B cell (primary cell): Measurements from ENCODE around the gene C9orf78. TPM values are rescaled to one million over a fixed set of nuclear protein-coding genes. Genes with fewer than 3 reads are reported as not detected.

Source experiments
- ATAC-seq: fragments of 200-7000 bp; cut with Tn5 transposase; one replicate; pipeline ENCODE4 v1.10.0; 2021; ENCODE audit warnings: low read depth, mild to moderate bottlenecking, moderate number of reproducible peaks, moderate library complexity
- CTCF ChIA-PET: fragments of 350-600 bp; sonication (Branson Sonifier 250); formaldehyde crosslinking; loops from one replicate; lab custom pipeline; 2021; ENCODE audit warnings: antibody characterized with exemption, inconsistent platforms; lab: Charles Lee
- POLR2A ChIA-PET: fragments of 350-600 bp; sonication (Branson Sonifier 250); formaldehyde crosslinking; loops from one replicate; lab custom pipeline; 2021; ENCODE audit warnings: antibody characterized with exemption; lab: Charles Lee
- DNase-seq: peaks from one replicate; pipeline ENCODE4 v3.0.0; 2013
- H2AFZ ChIP-seq: 2 replicates; pipeline ENCODE4 v1.6.1; 2012; ENCODE audit warnings: mild to moderate bottlenecking, low read depth, low read length; ENCODE audit not compliant: insufficient read depth, poor library complexity, severe bottlenecking
- H3K27ac ChIP-seq, 2 donors: 1 replicate in 1 of 2; 2 replicates in 1 of 2; pipeline ENCODE4 v1.5.1; 2012 to 2013; ENCODE audit warnings: low read length in 2 of 2, mild to moderate bottlenecking in 2 of 2, moderate library complexity in 1 of 2
- H3K27me3 ChIP-seq, 4 experiments: fragments of 200-600 bp in 1 of 4; sonication (generic) in 1 of 4; replicated peaks in 1 of 4; 1 replicate in 2 of 4; 2 replicates in 2 of 4; pipeline versions ENCODE4 v1.6.1 to v1.7.0; 2013 to 2016; ENCODE audit warnings: low read length in 3 of 4, mild to moderate bottlenecking in 2 of 4, mixed read lengths in 1 of 4, moderate library complexity in 1 of 4; ENCODE audit not compliant: insufficient read depth in 4 of 4, control insufficient read depth in 3 of 4; ENCODE audit errors: control extremely low read depth in 1 of 4
- H3K36me3 ChIP-seq, 2 experiments: replicated peaks in 1 of 2; 1 replicate in 1 of 2; 2 replicates in 1 of 2; pipeline versions ENCODE4 v1.6.1 to v1.7.1; 2013; ENCODE audit warnings: low read length in 1 of 2; ENCODE audit not compliant: insufficient read depth in 2 of 2, control insufficient read depth in 1 of 2; ENCODE audit errors: control extremely low read depth in 1 of 2, extremely low read depth in 1 of 2
- H3K4me1 ChIP-seq, 2 donors: fragments of 200-600 bp in 1 of 2; sonication (generic) in 1 of 2; 1 replicate in 1 of 2; 2 replicates in 1 of 2; pipeline versions ENCODE4 v1.5.1 to v1.6.1; 2013 to 2017; ENCODE audit warnings: low read length in 2 of 2; ENCODE audit not compliant: control insufficient read depth in 2 of 2, insufficient read depth in 2 of 2
- H3K4me2 ChIP-seq: replicated peaks from 2 replicates; pipeline ENCODE3; 2012; ENCODE audit warnings: mild to moderate bottlenecking, low read depth, low read length; ENCODE audit not compliant: poor library complexity, severe bottlenecking
- H3K4me3 ChIP-seq, 5 experiments: fragments of 200-600 bp in 1 of 5; sonication (generic) in 1 of 5; 1 replicate in 3 of 5; 2 replicates in 2 of 5; pipeline versions ENCODE4 v1.5.1 to v1.7.0; 2011 to 2016; ENCODE audit warnings: low read length in 4 of 5, mild to moderate bottlenecking in 4 of 5, low read depth in 2 of 5, control low read depth in 1 of 5, moderate library complexity in 1 of 5; ENCODE audit not compliant: insufficient read depth in 1 of 5; ENCODE audit errors: control extremely low read depth in 1 of 5, extremely low read depth in 1 of 5
- H3K79me2 ChIP-seq: fragments of 200-600 bp; sonication (generic); one replicate; pipeline ENCODE4 v1.6.0; 2016; ENCODE audit warnings: low read length; ENCODE audit not compliant: control insufficient read depth, insufficient read depth
- H3K9ac ChIP-seq: fragments of 200-600 bp; sonication (generic); 2 replicates; pipeline ENCODE4 v1.6.1; 2017; ENCODE audit warnings: mild to moderate bottlenecking, low read length, moderate library complexity
- H3K9me3 ChIP-seq, 3 donors: one replicate each; pipeline versions ENCODE4 v1.6.1 to v1.7.1; 2013; ENCODE audit warnings: low read length in 2 of 3; ENCODE audit not compliant: control insufficient read depth in 2 of 3, insufficient read depth in 1 of 3; ENCODE audit errors: control extremely low read depth in 1 of 3
- H4K20me1 ChIP-seq: 2 replicates; pipeline ENCODE4 v1.6.0; 2012; ENCODE audit warnings: mild to moderate bottlenecking, low read length; ENCODE audit not compliant: insufficient read depth, control insufficient read depth, poor library complexity, severe bottlenecking
- H3K27ac Mint-ChIP-seq: one replicate; pipeline ENCODE4 v1.8.0; 2021; ENCODE audit warnings: mixed read lengths
- H3K27me3 Mint-ChIP-seq: one replicate; pipeline ENCODE4 v1.8.0; 2021; ENCODE audit warnings: mixed read lengths
- H3K4me1 Mint-ChIP-seq: one replicate; pipeline ENCODE4 v1.8.0; 2021; ENCODE audit warnings: mixed read lengths
- H3K4me3 Mint-ChIP-seq: one replicate; pipeline ENCODE4 v1.8.0; 2021; ENCODE audit warnings: mixed read lengths
- H3K9me3 Mint-ChIP-seq: one replicate; pipeline ENCODE4 v1.8.0; 2022; ENCODE audit warnings: mixed read lengths; ENCODE audit not compliant: insufficient read depth
- CTCF ChIP-seq: fragments of 200-600 bp; IDR thresholded peaks from one replicate; pipeline ENCODE4 v1.8.0; 2022; ENCODE audit warnings: antibody characterized with exemption, mild to moderate bottlenecking
- EZH2 ChIP-seq: IDR thresholded peaks from 2 replicates; pipeline ENCODE4 v1.6.1; 2012; ENCODE audit warnings: borderline replicate concordance, low read depth, mild to moderate bottlenecking, moderate library complexity, low read length; ENCODE audit not compliant: insufficient read depth, poor library complexity, severe bottlenecking
- WGBS: methylation state at CpG from one replicate; pipeline ENCODE4 v1.1.5; 2013; ENCODE audit warnings: missing lambda C conversion rate; ENCODE audit not compliant: insufficient coverage; 5-methylcytosine and 5-hydroxymethylcytosine counted together
- intact Hi-C: fragments of 100-400 bp; cut with micrococcal nuclease; formaldehyde crosslinking; loops from one replicate; pipeline ENCODE4 v1.10.0; 2022
- polyA plus RNA-seq: library from polyadenylated mRNA; depleted of rRNA; stranded (reverse); fragments of >200 nt; gene quantifications from 2 replicates; pipeline ENCODE4 v1.2.3, GENCODE V29; 2012
- total RNA-seq, 2 donors: library from RNA; stranded (reverse); fragments of 120-200 nt in 1 of 2; gene quantifications; 1 replicate in 1 of 2; 2 replicates in 1 of 2; pipeline versions ENCODE4 v1.2.3 to v1.2.4, GENCODE V29; 2013 to 2022

Gene C9orf78
- total and polyA plus RNA-seq, 2 donors (not counting 1 experiment from before 2014, with no cell fraction given): 42.8 to 43.6 TPM

DNA sequence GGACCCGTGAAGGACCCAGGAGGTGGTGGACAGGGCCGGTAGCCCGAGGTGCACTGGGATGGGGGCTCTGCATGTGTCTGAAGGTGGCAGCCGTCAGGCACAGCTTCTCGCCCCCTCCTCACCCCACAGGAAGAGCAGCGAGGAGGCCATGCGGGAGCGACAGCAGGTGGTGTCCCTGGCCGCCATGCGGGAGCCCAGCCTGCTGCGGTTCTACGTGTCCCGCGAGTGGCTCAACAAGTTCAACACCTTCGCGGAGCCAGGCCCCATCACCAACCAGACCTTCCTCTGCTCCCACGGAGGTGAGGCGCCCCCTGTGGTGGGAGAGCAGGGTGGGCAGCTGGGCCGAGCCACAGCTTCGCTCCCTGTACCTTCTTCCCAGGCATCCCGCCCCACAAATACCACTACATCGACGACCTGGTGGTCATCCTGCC is 40.1 kb upstream of the C9orf78 start:
- Histone ChIP-seq H4K20me1 (no peaks in the 10 kb centered on the region), H3K9me3 (no peaks in the 10 kb centered on the region), H3K36me3 (peaks cover 0 to 43% of the 10 kb centered on the region in 2 experiments), H3K4me3 (no peak overlapping the region), H3K27me3 (no peaks in the 10 kb centered on the region), H3K79me2 (peaks cover 6% of the 10 kb centered on the region), H2AFZ (no peak overlapping the region), H3K4me2 (no peak overlapping the region), H3K4me1 (peaks cover 0 to 5% of the 10 kb centered on the region in 2 donors), H3K27ac (no peak overlapping the region), H3K9ac (no peak overlapping the region)
- ChIA-PET POLR2A (no interaction called here), CTCF (no interaction called here)
- Mint-ChIP-seq H3K4me3 (no peak overlapping the region), H3K27ac (no peak overlapping the region), H3K4me1 (peaks cover 3% of the 10 kb centered on the region), H3K27me3 (no peaks in the 10 kb centered on the region), H3K9me3 (no peaks in the 10 kb centered on the region)
- DNase-seq (no peak), ATAC-seq (no peak)
- TF ChIP-seq CTCF (no peak), EZH2 (no peak)
- 97% methylated on average over 10 of the region's 23 CpGs for whole genome bisulfite sequencing
- intact Hi-C loops: no loop called here

- H3K4me3 ChIP-seq: no peak overlapping the region
- H3K9ac ChIP-seq: no peak overlapping the region
- ATAC-seq: no peak
- H3K27me3 Mint-ChIP-seq: no peaks in the 10 kb centered on the region
- no peak overlapping the region for H3K4me2 ChIP-seq
- H3K36me3 ChIP-seq: peaks cover 0 to 37% of the 10 kb centered on the region in 2 experiments
- H3K4me1 ChIP-seq: peaks cover 0 to 7% of the 10 kb centered on the region in 2 donors
- no peak overlapping the region for H3K27ac ChIP-seq
- H3K9me3 ChIP-seq: no peaks in the 10 kb centered on the region
- no peak overlapping the region for H3K4me3 Mint-ChIP-seq
- ChIA-PET CTCF (no interaction called here), POLR2A (no interaction called here)
- peaks cover 6% of the 10 kb centered on the region for H3K79me2 ChIP-seq
- TF ChIP-seq EZH2 (no peak), CTCF (no peak)
- no peak for DNase-seq
- no peak overlapping the region for H3K27ac Mint-ChIP-seq
- H3K4me1 Mint-ChIP-seq: peaks cover 3% of the 10 kb centered on the region
- no peaks in the 10 kb centered on the region for H3K9me3 Mint-ChIP-seq
- 98% methylated on average over 38 of the region's 38 CpGs for WGBS
- intact Hi-C loops: no loop called here
- no peaks in the 10 kb centered on the region for H3K27me3 ChIP-seq
- no peaks in the 10 kb centered on the region for H4K20me1 ChIP-seq
- H2AFZ ChIP-seq: no peak overlapping the region
Measured at GRCh38 chr9:129874261-129875101, 39.4 kb upstream of the C9orf78 start.
